SK-N-SH treated with all-trans-retinoic acid at 6 μM for 48 hours (cell line): Measurements from ENCODE around the gene UBR1.

Source experiments
- ZFP30 ChIP-seq: fragments of 450-650 bp; formaldehyde crosslinking; IDR thresholded peaks from 2 replicates; pipeline ENCODE4 v1.5.0; 2022; ENCODE audit warnings: mild to moderate bottlenecking, moderate library complexity
- TF ChIP-seq, protein P1 (sequence below): fragments of 250-450 bp; sonication (Bioruptor Pico); IDR thresholded peaks from 2 replicates; pipeline ENCODE4 v1.8.0; 2020; ENCODE audit warnings: mild to moderate bottlenecking, moderate library complexity, borderline replicate concordance

GRCh38 chr15:43132830-43133429, 27.1 kb upstream of the UBR1 start:
- TF ChIP-seq, protein P1, sequence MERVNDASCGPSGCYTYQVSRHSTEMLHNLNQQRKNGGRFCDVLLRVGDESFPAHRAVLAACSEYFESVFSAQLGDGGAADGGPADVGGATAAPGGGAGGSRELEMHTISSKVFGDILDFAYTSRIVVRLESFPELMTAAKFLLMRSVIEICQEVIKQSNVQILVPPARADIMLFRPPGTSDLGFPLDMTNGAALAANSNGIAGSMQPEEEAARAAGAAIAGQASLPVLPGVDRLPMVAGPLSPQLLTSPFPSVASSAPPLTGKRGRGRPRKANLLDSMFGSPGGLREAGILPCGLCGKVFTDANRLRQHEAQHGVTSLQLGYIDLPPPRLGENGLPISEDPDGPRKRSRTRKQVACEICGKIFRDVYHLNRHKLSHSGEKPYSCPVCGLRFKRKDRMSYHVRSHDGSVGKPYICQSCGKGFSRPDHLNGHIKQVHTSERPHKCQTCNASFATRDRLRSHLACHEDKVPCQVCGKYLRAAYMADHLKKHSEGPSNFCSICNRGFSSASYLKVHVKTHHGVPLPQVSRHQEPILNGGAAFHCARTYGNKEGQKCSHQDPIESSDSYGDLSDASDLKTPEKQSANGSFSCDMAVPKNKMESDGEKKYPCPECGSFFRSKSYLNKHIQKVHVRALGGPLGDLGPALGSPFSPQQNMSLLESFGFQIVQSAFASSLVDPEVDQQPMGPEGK (CRISPR knock-in tag): no peak
- TF ChIP-seq ZFP30 (CRISPR knock-in tag): no peak
